Measurements from ENCODE around the gene PHACTR3.

Gene PHACTR3

GRCh38 chr20:59571551-59572314 lies 32.6 kb upstream of the PHACTR3 start:
- Mint-ChIP-seq H3K4me1 (peaks cover 25% of the 10 kb centered on the region), H3K36me3 (ENCODE audit: low read depth) (no peaks in the 10 kb centered on the region), H3K27ac (no peak overlapping the region), H3K9me3 (no peaks in the 10 kb centered on the region), H3K4me3 (peak overlapping the region; percentile 5 to 59 (median 45)), H3K27me3 (ENCODE audit: low read depth) (peaks cover 69% of the 10 kb centered on the region)
- TF ChIP-seq CTCF (IDR thresholded peaks at IDR 0.05; ENCODE audit: unreplicated experiment in 3 of 3), result peak; percentile 91 to 99 (median 98)

- Mint-ChIP-seq H3K36me3 (ENCODE audit: low read depth) (no peaks in the 10 kb centered on the region), H3K27me3 (ENCODE audit: low read depth) (peaks cover 72% of the 10 kb centered on the region), H3K4me3 (no peak overlapping the region), H3K4me1 (peaks cover 25% of the 10 kb centered on the region), H3K27ac (no peak overlapping the region), H3K9me3 (no peaks in the 10 kb centered on the region)
- no peak for TF ChIP-seq CTCF (IDR thresholded peaks at IDR 0.05; ENCODE audit: unreplicated experiment in 3 of 3)
Measured at GRCh38 chr20:59572515-59572914, 31.8 kb upstream of the PHACTR3 start.

- no peak overlapping the region for H3K27ac Mint-ChIP-seq
- H3K4me1 Mint-ChIP-seq, result peaks cover 25% of the 10 kb centered on the region
- TF ChIP-seq CTCF (IDR thresholded peaks at IDR 0.05; ENCODE audit: unreplicated experiment in 3 of 3), result no peak
- H3K36me3 Mint-ChIP-seq (ENCODE audit: low read depth), result no peaks in the 10 kb centered on the region
- peaks cover 80% of the 10 kb centered on the region for H3K27me3 Mint-ChIP-seq (ENCODE audit: low read depth)
- H3K4me3 Mint-ChIP-seq, result no peak overlapping the region
- no peaks in the 10 kb centered on the region for H3K9me3 Mint-ChIP-seq
Measured at GRCh38 chr20:59573837-59574236, 30.5 kb upstream of the PHACTR3 start.

- no peaks in the 10 kb centered on the region for H3K9me3 Mint-ChIP-seq
Measured at GRCh38 chr20:59574308-59574707, 30.0 kb upstream of the PHACTR3 start.

GRCh38 chr20:59575216-59575615 lies 29.1 kb upstream of the PHACTR3 start:
- Mint-ChIP-seq H3K4me1 (peaks cover 38% of the 10 kb centered on the region), H3K9me3 (no peaks in the 10 kb centered on the region), H3K27ac (no peak overlapping the region), H3K27me3 (ENCODE audit: low read depth) (peaks cover 80% of the 10 kb centered on the region), H3K4me3 (peak overlapping the region in 2 of 3 experiments; percentile 52 to 78), H3K36me3 (ENCODE audit: low read depth) (no peaks in the 10 kb centered on the region)
- TF ChIP-seq CTCF (IDR thresholded peaks at IDR 0.05; ENCODE audit: unreplicated experiment in 3 of 3), result no peak

More at GRCh38 chr20:59574308-59574707, 30.0 kb upstream of the PHACTR3 start:
- Mint-ChIP-seq H3K27me3 (ENCODE audit: low read depth) (peaks cover 80% of the 10 kb centered on the region), H3K4me1 (peaks cover 29% of the 10 kb centered on the region), H3K36me3 (ENCODE audit: low read depth) (no peaks in the 10 kb centered on the region), H3K27ac (no peak overlapping the region), H3K4me3 (no peak overlapping the region)
- TF ChIP-seq CTCF (IDR thresholded peaks at IDR 0.05; ENCODE audit: unreplicated experiment in 3 of 3), result no peak

- Mint-ChIP-seq H3K36me3 (ENCODE audit: low read depth) (no peaks in the 10 kb centered on the region), H3K4me3 (peak overlapping the region; percentile 49 to 78 (median 52)), H3K9me3 (no peaks in the 10 kb centered on the region), H3K27ac (no peak overlapping the region), H3K4me1 (peaks cover 42% of the 10 kb centered on the region), H3K27me3 (ENCODE audit: low read depth) (peaks cover 83% of the 10 kb centered on the region)
- TF ChIP-seq CTCF (IDR thresholded peaks at IDR 0.05; ENCODE audit: unreplicated experiment in 3 of 3), result no peak
Measured at GRCh38 chr20:59575653-59576052, 28.7 kb upstream of the PHACTR3 start.
